Left ventricle myocardium superior (tissue), 1 donor: ENCODE measurements around the gene MYBPC2. TPM values are rescaled to one million over a fixed set of nuclear protein-coding genes. Genes with fewer than 3 reads are reported as not detected.

Source experiments
- ATAC-seq: fragments of 200-7000 bp; cut with Tn5 transposase; one replicate; pipeline ENCODE4 v1.9.1; 2020; ENCODE audit warnings: mild to moderate bottlenecking, moderate library complexity
- DNase-seq: peaks from one replicate; pipeline ENCODE4 v3.0.0-alpha.2; 2020
- intact Hi-C: fragments of 100-400 bp; cut with micrococcal nuclease; formaldehyde crosslinking; loops from one replicate; pipeline ENCODE4 v1.11.0; 2022
- total RNA-seq: library from RNA; stranded (reverse); fragmentation: NEBNext Ultra II Directional; extraction: Animal tissue kit (Norgen Biotek cat#: 25700); gene quantifications from one replicate; pipeline ENCODE4 v1.2.1, GENCODE V29; 2021
- donor health status: DM: no; HTN: yes; CAD: no; lungs with severe emphysema.

Gene MYBPC2
- total RNA-seq, 1 donor from 2014 or later, result 0.12 TPM

GRCh38 chr19:50406156-50406820, 26.4 kb upstream of the MYBPC2 start:
- intact Hi-C loops, result no loop called here
- DNase-seq, result no peak
- ATAC-seq, result no peak

DNA sequence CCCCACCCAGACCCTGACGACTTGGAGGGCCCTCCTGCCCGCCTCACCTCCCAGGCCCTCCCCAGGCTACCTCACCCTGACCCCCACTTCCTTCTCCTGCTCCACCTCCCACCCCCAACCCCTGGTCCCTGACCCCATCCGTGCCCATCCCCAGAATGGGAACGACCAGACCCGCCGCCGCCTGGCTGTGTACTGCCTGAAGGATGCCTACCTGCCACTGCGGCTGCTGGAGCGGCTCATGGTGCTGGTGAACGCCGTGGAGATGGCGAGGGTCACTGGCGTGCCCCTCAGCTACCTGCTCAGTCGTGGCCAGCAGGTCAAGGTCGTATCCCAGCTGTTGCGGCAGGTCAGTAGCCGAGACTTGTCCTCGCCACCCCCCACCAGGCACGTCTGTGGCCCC, 25.9 kb upstream of the MYBPC2 start:
- DNase-seq (no peak), ATAC-seq (no peak)
- intact Hi-C loops, result no loop called here

GRCh38 chr19:50409347-50409746, 23.3 kb upstream of the MYBPC2 start:
- intact Hi-C loops, result no loop called here
- no peak for DNase-seq
- no peak for ATAC-seq

DNA sequence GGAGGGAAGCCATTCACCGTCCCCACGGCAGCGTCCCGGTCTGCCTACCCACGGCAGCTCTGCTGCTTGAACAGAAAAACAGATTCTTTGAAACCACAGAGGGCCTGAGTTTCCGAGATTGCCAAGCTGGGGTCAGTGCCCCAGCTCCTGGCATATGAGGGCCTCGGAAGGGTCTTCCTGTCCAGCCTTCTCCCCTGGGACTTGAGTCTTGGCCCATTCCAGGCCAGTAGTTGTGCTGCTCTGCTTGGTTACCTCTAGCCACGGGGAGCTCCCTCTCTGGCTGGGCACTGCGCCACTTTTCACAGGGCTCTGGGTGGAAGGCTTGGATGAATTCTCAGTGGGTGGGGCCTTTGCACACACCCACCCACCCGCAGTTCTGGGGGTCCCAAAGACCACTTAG, 22.6 kb upstream of the MYBPC2 start:
- DNase-seq (no peak), ATAC-seq (no peak)
- intact Hi-C loops, result no loop called here

GRCh38 chr19:50412419-50412818, 20.3 kb upstream of the MYBPC2 start:
- DNase-seq, result no peak
- no peak for ATAC-seq
- intact Hi-C loops, result no loop called here

- intact Hi-C loops, result no loop called here
- ATAC-seq (no peak), DNase-seq (no peak)
These were observed 19.6 kb upstream of the MYBPC2 start for GRCh38 chr19:50413096-50413495.

- ATAC-seq (no peak), DNase-seq (no peak)
- intact Hi-C loops, result no loop called here
These were observed 19.2 kb upstream of the MYBPC2 start for GRCh38 chr19:50413531-50413930.

- intact Hi-C loops, result no loop called here
- ATAC-seq, result peak; percentile 84
- DNase-seq, result peak; percentile 87
These were observed 17.6 kb upstream of the MYBPC2 start for GRCh38 chr19:50414864-50415660.

GRCh38 chr19:50415661-50416033, 17.0 kb upstream of the MYBPC2 start:
- ATAC-seq, result peak; percentile 9
- intact Hi-C loops, result no loop called here
- DNase-seq, result peak; percentile 47

DNA sequence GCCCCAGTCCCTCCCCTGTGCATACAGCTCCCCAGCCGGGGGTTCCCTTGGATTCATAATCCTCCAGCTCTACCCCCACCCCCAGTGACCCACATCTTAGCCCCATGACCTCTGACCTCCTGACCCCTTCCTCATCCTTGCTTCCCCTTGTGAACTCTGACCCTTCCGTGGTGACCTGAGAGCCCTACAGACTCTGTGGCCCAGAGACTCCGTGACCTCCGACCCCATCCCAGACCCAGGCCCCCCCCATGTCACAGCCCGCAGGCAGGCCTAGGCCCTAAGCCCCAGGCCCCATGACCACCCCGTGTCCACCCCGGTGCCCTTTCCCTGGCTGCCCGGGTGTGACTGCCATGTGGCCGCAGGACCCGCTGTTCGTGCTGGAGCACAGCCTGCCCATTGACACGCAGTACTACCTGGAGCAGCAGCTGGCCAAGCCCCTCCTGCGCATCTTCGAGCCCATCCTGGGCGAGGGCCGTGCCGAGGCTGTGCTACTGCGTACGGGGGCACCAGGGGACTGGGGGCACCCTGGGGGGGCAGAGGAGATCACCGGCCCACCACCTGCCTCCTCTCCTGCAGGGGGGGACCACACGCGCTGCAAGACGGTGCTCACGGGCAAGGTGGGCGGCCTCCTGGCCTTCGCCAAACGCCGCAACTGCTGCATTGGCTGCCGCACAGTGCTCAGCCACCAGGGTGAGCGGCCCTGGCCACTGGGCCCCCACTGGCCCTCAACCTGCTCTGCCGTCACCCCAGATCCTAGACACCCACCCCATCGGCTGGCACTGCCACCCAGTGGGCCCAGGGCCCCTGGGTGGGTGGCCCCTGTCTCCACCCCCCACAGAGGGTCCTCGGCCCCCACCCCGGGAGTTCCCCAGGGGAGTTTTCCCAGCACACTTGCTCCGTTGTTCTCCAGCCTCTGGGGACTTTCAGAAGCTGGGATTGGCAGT, 16.4 kb upstream of the MYBPC2 start:
- intact Hi-C loops, result no loop called here
- DNase-seq (no peak), ATAC-seq (no peak)

DNA sequence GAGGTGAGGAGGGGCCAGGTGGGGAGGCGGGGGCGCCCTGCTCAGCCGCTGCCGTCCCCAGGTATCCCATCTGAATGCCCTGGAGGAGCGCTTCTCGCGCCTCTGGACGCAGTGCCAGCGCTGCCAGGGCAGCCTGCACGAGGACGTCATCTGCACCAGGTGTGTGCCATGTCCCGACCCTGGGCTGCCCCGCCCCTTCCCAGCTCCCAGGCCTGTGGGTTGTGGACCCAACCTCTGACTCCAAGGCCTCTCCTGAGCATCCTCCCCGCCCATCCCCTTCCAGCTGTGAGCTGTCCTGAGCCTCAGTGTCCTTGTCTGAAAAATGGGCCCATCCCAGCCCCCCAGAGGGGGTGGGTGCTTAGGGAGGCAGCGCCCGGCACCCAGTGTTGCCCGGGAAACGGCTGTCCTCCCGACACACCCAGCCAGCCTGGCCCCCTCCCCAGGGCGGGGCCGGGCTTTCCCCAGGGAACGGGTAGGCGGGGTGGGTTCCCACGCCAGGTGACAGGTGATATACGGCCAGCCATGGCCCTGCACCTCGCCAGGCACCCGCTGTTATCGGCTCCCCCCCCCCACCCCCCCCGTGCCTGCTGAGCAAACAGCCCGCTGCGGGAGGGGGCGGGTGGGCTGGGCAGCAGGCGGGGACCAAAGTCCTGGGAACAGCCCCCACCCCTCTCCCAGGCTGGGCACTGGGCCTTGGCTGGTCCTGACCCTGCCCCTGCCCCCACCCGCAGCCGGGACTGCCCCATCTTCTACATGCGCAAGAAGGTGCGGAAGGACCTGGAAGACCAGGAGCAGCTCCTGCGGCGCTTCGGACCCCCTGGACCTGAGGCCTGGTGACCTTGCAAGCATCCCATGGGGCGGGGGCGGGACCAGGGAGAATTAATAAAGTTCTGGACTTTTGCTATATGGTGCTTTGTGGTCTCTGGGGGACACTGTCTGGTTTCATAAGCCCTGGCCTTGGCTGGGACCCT, 15.3 kb upstream of the MYBPC2 start:
- no peak for DNase-seq

DNA sequence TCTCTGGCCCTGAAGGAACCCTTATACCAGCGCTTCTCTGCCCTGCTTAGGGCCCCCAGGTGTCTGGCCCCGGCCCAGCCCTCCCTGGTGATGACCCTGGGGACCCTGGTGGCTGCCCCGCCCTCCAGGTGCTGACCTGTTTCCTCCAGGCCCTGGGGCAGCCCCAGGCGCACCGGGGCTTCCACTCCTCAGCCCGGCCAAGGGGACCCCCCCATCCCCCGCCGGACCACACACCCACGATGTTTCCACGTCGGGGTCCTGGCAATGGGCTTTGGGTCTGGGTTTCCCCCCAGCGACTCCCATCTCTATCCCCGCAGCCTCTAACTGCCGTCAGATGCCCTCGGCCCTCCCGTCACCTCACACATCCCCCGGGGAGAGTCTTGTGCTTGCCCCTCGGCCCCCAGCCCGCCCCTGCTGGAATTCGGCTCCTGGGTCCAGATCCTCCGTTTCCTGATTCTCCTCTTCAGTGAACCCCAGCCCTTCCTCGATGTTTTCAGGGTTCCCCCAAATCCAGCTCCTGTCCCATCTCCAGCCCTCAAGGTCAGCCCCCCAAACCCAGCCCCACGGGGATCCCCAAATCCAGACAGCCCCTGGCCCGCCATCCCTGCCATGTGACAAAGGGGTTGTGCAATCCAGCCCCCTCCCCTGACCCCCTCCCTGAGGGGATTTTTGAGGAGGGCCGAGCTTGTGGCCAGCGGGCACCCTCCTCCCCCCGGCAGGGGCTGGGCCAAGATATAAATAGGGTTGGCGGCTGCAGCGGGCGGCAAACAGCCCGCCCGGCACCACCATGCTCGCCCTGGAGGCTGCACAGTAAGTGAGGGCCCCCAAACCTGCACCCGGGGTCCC, 14.3 kb upstream of the MYBPC2 start, which contains the start of gene SPIB:
SPIB (plus strand) TSS at position 763 of the 846 bp plus-strand sequence; CDS start at position 788, 25 bp downstream.
- intact Hi-C loops, result no loop called here
- peak; percentile 34 for ATAC-seq
- DNase-seq, result no peak

More for the DNA sequence above, 15.3 kb upstream of the MYBPC2 start:
- intact Hi-C loops, result no loop called here
- no peak for ATAC-seq

GRCh38 chr19:50419022-50419579, 13.6 kb upstream of the MYBPC2 start:
- no peak for ATAC-seq
- intact Hi-C loops, result no loop called here
- no peak for DNase-seq

GRCh38 chr19:50419580-50420035, 13.1 kb upstream of the MYBPC2 start:
- ATAC-seq, result no peak
- intact Hi-C loops, result no loop called here
- DNase-seq, result no peak

GRCh38 chr19:50420127-50420526, 12.6 kb upstream of the MYBPC2 start:
- intact Hi-C loops, result no loop called here
- ATAC-seq, result no peak
- no peak for DNase-seq

- DNase-seq (no peak), ATAC-seq (no peak)
- intact Hi-C loops, result no loop called here
These were observed 11.9 kb upstream of the MYBPC2 start for GRCh38 chr19:50420808-50421207.
